ENCODE measurements around the gene ADGRL3. TPM values are rescaled to one million over a fixed set of nuclear protein-coding genes. Genes with fewer than 3 reads are reported as not detected.

Gene ADGRL3
- total and polyA plus RNA-seq, 2 donors (not counting 1 experiment from before 2014, with no cell fraction given), result under 0.01 to 0.05 TPM

DNA sequence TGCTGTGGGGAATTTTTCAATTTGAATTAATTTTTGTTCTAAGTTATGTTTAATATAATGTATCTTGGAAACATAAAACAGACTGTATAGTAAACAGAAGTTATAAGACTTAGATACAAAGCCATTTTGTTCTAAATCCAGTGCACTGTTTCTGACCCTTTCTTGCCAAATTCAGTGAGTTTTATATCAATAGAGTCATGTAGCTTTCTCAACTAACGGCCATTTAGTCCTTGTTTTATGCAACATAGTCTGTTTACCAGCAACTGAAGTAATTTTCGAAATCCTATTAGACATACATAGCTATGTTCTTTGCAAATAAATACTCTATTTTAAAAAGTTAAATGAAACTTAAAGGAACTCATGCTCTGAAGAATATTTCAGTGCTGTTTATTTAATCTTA lies 242.8 kb downstream of the ADGRL3 start:
- no peaks in the 10 kb centered on the region for H3K9me3 ChIP-seq (ENCODE audit: control insufficient read depth, insufficient read depth, low read depth, low read length)
- H3K36me3 ChIP-seq (ENCODE audit: control insufficient read depth, insufficient read depth, low read length), result no peaks in the 10 kb centered on the region
- DNase-seq (ENCODE audit: low read depth in 2 of 2), result peak in 1 of 2 donors; percentile 51
- H2AFZ ChIP-seq (ENCODE audit: low read length), result no peak overlapping the region
- H3K79me2 ChIP-seq (ENCODE audit: control insufficient read depth, insufficient read depth, low read length), result no peaks in the 10 kb centered on the region
- no peak overlapping the region for H3K27ac ChIP-seq (ENCODE audit: insufficient read depth, low read length)
- TF ChIP-seq, protein P1, sequence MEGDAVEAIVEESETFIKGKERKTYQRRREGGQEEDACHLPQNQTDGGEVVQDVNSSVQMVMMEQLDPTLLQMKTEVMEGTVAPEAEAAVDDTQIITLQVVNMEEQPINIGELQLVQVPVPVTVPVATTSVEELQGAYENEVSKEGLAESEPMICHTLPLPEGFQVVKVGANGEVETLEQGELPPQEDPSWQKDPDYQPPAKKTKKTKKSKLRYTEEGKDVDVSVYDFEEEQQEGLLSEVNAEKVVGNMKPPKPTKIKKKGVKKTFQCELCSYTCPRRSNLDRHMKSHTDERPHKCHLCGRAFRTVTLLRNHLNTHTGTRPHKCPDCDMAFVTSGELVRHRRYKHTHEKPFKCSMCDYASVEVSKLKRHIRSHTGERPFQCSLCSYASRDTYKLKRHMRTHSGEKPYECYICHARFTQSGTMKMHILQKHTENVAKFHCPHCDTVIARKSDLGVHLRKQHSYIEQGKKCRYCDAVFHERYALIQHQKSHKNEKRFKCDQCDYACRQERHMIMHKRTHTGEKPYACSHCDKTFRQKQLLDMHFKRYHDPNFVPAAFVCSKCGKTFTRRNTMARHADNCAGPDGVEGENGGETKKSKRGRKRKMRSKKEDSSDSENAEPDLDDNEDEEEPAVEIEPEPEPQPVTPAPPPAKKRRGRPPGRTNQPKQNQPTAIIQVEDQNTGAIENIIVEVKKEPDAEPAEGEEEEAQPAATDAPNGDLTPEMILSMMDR (conservative IDR thresholded peaks at IDR 0.05 in 1 of 2, IDR thresholded peaks at IDR 0.05 in 1 of 2; ENCODE audit: low read depth in 1 of 2, low read length in 2 of 2), result no peak
- TF ChIP-seq EZH2 (IDR thresholded peaks at IDR 0.05; ENCODE audit: low read length, missing control alignments), result no peak
- no peak overlapping the region for H3K4me2 ChIP-seq (ENCODE audit: extremely low read depth, insufficient read depth, low read length)
- H3K4me3 ChIP-seq (replicated peaks in 1 of 4; ENCODE audit: control extremely low read depth in 1 of 4, insufficient read depth in 1 of 4, low read depth in 3 of 4, low read length in 4 of 4), result no peak overlapping the region
- H3K4me1 ChIP-seq (ENCODE audit: control insufficient read depth, extremely low read depth, insufficient read depth, low read length), result no peaks in the 10 kb centered on the region
- no peaks in the 10 kb centered on the region for H4K20me1 ChIP-seq (ENCODE audit: control insufficient read depth, extremely low read depth, insufficient read depth, low read length)
- no peak overlapping the region for H3K9ac ChIP-seq (ENCODE audit: insufficient read depth, low read length)
- H3K27me3 ChIP-seq (ENCODE audit: control insufficient read depth, insufficient read depth, low read length), result no peaks in the 10 kb centered on the region

DNA sequence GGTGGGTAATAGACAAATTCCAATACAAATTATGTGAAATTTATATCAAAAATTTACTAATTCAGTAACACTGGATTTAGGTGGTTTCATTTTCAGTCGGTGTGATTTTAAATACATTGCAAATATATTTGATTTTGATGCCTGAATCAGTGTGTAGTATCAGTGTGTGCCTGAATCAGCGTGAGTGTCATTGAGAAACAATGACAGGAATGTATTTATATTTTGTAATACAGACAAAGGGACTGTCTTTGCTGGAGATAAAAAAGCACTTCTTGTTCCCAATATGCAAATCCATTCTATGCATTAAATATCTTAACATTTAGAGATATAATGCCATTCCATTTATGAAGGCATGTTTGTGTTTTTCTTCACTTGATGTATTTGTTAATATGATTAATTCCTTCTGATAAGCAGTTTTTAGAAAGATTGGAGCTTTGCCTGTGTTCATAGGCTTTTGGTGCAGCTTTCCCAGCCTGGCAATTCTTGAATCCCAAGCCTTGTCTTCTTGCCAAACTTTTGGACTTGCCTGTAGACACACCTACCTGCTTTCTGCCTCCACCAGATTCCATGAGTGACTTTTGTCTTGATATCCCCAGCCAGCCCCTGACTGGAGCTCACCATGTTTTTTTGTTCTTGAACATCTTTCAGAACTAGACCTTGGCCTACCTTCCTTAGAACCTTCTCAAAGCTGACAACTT lies 243.8 kb downstream of the ADGRL3 start:
- no peak overlapping the region for H3K9ac ChIP-seq (ENCODE audit: insufficient read depth, low read length)
- H3K27ac ChIP-seq (ENCODE audit: insufficient read depth, low read length), result no peak overlapping the region
- no peaks in the 10 kb centered on the region for H3K9me3 ChIP-seq (ENCODE audit: control insufficient read depth, insufficient read depth, low read depth, low read length)
- H3K4me2 ChIP-seq (ENCODE audit: extremely low read depth, insufficient read depth, low read length), result no peak overlapping the region
- H3K36me3 ChIP-seq (ENCODE audit: control insufficient read depth, insufficient read depth, low read length), result no peaks in the 10 kb centered on the region
- no peak overlapping the region for H2AFZ ChIP-seq (ENCODE audit: low read length)
- H4K20me1 ChIP-seq (ENCODE audit: control insufficient read depth, extremely low read depth, insufficient read depth, low read length), result no peaks in the 10 kb centered on the region
- no peaks in the 10 kb centered on the region for H3K27me3 ChIP-seq (ENCODE audit: control insufficient read depth, insufficient read depth, low read length)
- no peak for TF ChIP-seq EZH2 (IDR thresholded peaks at IDR 0.05; ENCODE audit: low read length, missing control alignments)
- TF ChIP-seq, protein P1 (conservative IDR thresholded peaks at IDR 0.05 in 1 of 2, IDR thresholded peaks at IDR 0.05 in 1 of 2; ENCODE audit: low read depth in 1 of 2, low read length in 2 of 2), result no peak
- DNase-seq (ENCODE audit: low read depth in 2 of 2), result peak; percentile 54 to 71
- H3K79me2 ChIP-seq (ENCODE audit: control insufficient read depth, insufficient read depth, low read length), result no peaks in the 10 kb centered on the region
- H3K4me3 ChIP-seq (replicated peaks in 1 of 4; ENCODE audit: control extremely low read depth in 1 of 4, insufficient read depth in 1 of 4, low read depth in 3 of 4, low read length in 4 of 4), result peak overlapping the region in 1 of 4 experiments; percentile 41
- H3K4me1 ChIP-seq (ENCODE audit: control insufficient read depth, extremely low read depth, insufficient read depth, low read length), result no peaks in the 10 kb centered on the region

DNA sequence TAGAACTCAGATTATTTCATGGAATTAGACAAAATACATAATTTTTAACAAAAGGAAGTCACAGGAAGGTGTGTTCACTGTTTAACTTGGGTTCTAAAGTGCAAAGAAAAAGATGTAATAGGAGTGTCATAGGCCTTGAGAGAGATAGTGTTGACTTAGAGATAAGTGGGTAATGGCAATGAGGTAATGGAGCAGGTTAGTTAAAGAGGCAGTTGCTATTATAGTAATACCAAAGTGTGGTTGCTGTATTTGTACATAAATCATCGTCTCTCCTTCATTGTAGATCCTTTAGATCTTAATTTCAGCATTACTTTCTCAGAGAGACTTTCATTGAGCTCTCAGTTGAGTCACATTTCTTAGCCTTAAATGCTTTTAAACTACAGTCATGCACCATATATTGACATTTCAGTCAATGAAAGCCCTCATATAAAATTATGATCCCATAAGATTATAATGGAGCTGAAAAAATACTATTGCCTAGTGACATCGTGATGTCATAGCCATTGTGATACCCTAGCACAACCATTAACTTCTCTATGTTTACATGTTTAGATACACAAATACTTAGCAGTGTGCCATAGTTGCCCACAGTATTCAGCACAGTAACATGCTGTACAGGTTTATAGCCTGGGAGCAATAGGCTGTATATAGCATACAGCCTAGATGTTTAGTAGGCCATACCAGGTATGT lies 245.4 kb downstream of the ADGRL3 start:
- Histone ChIP-seq H3K79me2 (ENCODE audit: control insufficient read depth, insufficient read depth, low read length) (no peaks in the 10 kb centered on the region), H3K27ac (ENCODE audit: insufficient read depth, low read length) (no peak overlapping the region), H3K9ac (ENCODE audit: insufficient read depth, low read length) (no peak overlapping the region), H3K9me3 (ENCODE audit: control insufficient read depth, insufficient read depth, low read depth, low read length) (no peaks in the 10 kb centered on the region), H3K36me3 (ENCODE audit: control insufficient read depth, insufficient read depth, low read length) (no peaks in the 10 kb centered on the region), H4K20me1 (ENCODE audit: control insufficient read depth, extremely low read depth, insufficient read depth, low read length) (no peaks in the 10 kb centered on the region), H2AFZ (ENCODE audit: low read length) (no peak overlapping the region), H3K27me3 (ENCODE audit: control insufficient read depth, insufficient read depth, low read length) (no peaks in the 10 kb centered on the region), H3K4me3 (replicated peaks in 1 of 4; ENCODE audit: control extremely low read depth in 1 of 4, insufficient read depth in 1 of 4, low read depth in 3 of 4, low read length in 4 of 4) (no peak overlapping the region), H3K4me2 (ENCODE audit: extremely low read depth, insufficient read depth, low read length) (no peak overlapping the region), H3K4me1 (ENCODE audit: control insufficient read depth, extremely low read depth, insufficient read depth, low read length) (no peaks in the 10 kb centered on the region)
- TF ChIP-seq EZH2 (IDR thresholded peaks at IDR 0.05; ENCODE audit: low read length, missing control alignments), result no peak
- TF ChIP-seq, protein P1 (conservative IDR thresholded peaks at IDR 0.05 in 1 of 2, IDR thresholded peaks at IDR 0.05 in 1 of 2; ENCODE audit: low read depth in 1 of 2, low read length in 2 of 2), result no peak
- no peak for DNase-seq (ENCODE audit: low read depth in 2 of 2)
